Trophoblast cell (in vitro differentiated cells and primary cell): Measurements from ENCODE around the gene SIL1.
"Not testable (repeated sequence)": the region's sequence is repeated elsewhere in the genome, so short reads cannot be mapped to it uniquely, and the experiment has no call there.

Experiments used
- DNase-seq, 2 donors: peaks; one replicate each; pipeline ENCODE4 v3.0.0-alpha.2; 2016
- H2AFZ ChIP-seq: 2 replicates; pipeline ENCODE4 v1.6.1; 2013; ENCODE audit warnings: low read length, moderate library complexity, mild to moderate bottlenecking; ENCODE audit not compliant: insufficient read depth, poor library complexity
- H2AK5ac ChIP-seq: 2 replicates; pipeline ENCODE4 v1.6.1; 2013; ENCODE audit warnings: mild to moderate bottlenecking, low read length
- H2BK120ac ChIP-seq: 2 replicates; pipeline ENCODE4 v1.6.1; 2013; ENCODE audit warnings: low read length, mild to moderate bottlenecking, moderate library complexity; ENCODE audit not compliant: insufficient read depth, poor library complexity
- H2BK12ac ChIP-seq: 2 replicates; pipeline ENCODE4 v1.6.1; 2013; ENCODE audit warnings: mild to moderate bottlenecking, low read length, moderate library complexity
- H2BK5ac ChIP-seq: 2 replicates; pipeline ENCODE4 v1.6.1; 2013; ENCODE audit warnings: low read length, low read depth, moderate library complexity, mild to moderate bottlenecking; ENCODE audit not compliant: poor library complexity
- H3K14ac ChIP-seq: 2 replicates; pipeline ENCODE4 v1.6.1; 2013; ENCODE audit warnings: mild to moderate bottlenecking, low read length
- H3K18ac ChIP-seq: 2 replicates; pipeline ENCODE4 v1.6.1; 2013; ENCODE audit warnings: mild to moderate bottlenecking, low read length
- H3K23ac ChIP-seq: 2 replicates; pipeline ENCODE4 v1.6.1; 2013; ENCODE audit warnings: low read length
- H3K27ac ChIP-seq: 2 replicates; pipeline ENCODE4 v1.5.1; 2013; ENCODE audit warnings: low read depth, mild to moderate bottlenecking, inconsistent platforms, low read length, moderate library complexity
- H3K27me3 ChIP-seq: 2 replicates; pipeline ENCODE4 v1.6.1; 2013; ENCODE audit warnings: inconsistent platforms, mild to moderate bottlenecking, low read length, moderate library complexity; ENCODE audit not compliant: insufficient read depth
- H3K36me3 ChIP-seq, 2 experiments: 1 replicate in 1 of 2; 2 replicates in 1 of 2; pipeline ENCODE4 v1.6.1; 2013; ENCODE audit warnings: low read length in 2 of 2, mild to moderate bottlenecking in 2 of 2, moderate library complexity in 1 of 2; ENCODE audit not compliant: insufficient read depth in 2 of 2, control insufficient read depth in 1 of 2
- H3K4ac ChIP-seq: 2 replicates; pipeline ENCODE4 v1.6.1; 2013; ENCODE audit warnings: low read depth, mild to moderate bottlenecking, low read length, moderate library complexity
- H3K4me1 ChIP-seq, 2 experiments: 1 replicate in 1 of 2; 2 replicates in 1 of 2; pipeline ENCODE4 v1.6.1; 2013; ENCODE audit warnings: low read length in 2 of 2, mild to moderate bottlenecking in 2 of 2, moderate library complexity in 1 of 2; ENCODE audit not compliant: insufficient read depth in 2 of 2, control insufficient read depth in 1 of 2
- H3K4me2 ChIP-seq: 2 replicates; pipeline ENCODE4 v1.6.1; 2013; ENCODE audit warnings: inconsistent platforms, mild to moderate bottlenecking, low read length, moderate library complexity
- H3K4me3 ChIP-seq: 2 replicates; pipeline ENCODE4 v1.5.1; 2013; ENCODE audit warnings: mild to moderate bottlenecking, low read depth, low read length, inconsistent platforms
- H3K79me1 ChIP-seq: one replicate; pipeline ENCODE4 v1.6.1; 2013; ENCODE audit warnings: low read length
- H3K79me2 ChIP-seq: 2 replicates; pipeline ENCODE4 v1.6.1; 2013; ENCODE audit warnings: low read length, mild to moderate bottlenecking; ENCODE audit not compliant: control insufficient read depth, insufficient read depth, poor library complexity
- H3K9ac ChIP-seq: 2 replicates; pipeline ENCODE4 v1.6.1; 2013; ENCODE audit warnings: mild to moderate bottlenecking, low read length
- H3K9me3 ChIP-seq: 2 replicates; pipeline ENCODE4 v1.6.1; 2013; ENCODE audit warnings: low read depth, mild to moderate bottlenecking, control low read depth, inconsistent platforms, low read length; ENCODE audit not compliant: insufficient read depth
- H4K12ac ChIP-seq: 2 replicates; pipeline ENCODE4 v1.6.1; 2013; ENCODE audit warnings: low read depth, mild to moderate bottlenecking, low read length, moderate library complexity
- H4K8ac ChIP-seq: 2 replicates; pipeline ENCODE4 v1.6.1; 2013; ENCODE audit warnings: low read depth, mild to moderate bottlenecking, low read length, moderate library complexity
- H4K91ac ChIP-seq: one replicate; pipeline ENCODE4 v1.6.1; 2013; ENCODE audit warnings: low read depth, mild to moderate bottlenecking, low read length, moderate library complexity
- WGBS: extraction: QIAGEN DNeasy Blood & Tissue Kit; methylation state at CpG from one replicate; pipeline ENCODE4 v1.1.7; 2013; ENCODE audit warnings: missing lambda C conversion rate; ENCODE audit not compliant: insufficient read length, insufficient coverage; ENCODE audit errors: extremely low coverage; 5-methylcytosine and 5-hydroxymethylcytosine counted together

The SIL1 gene

GRCh38 chr5:139011156-139011555 lies 187.0 kb downstream of the SIL1 start:
- peak overlapping the region; percentile 87 for H4K12ac ChIP-seq
- H3K4me1 ChIP-seq, H3K27me3 ChIP-seq, H2BK120ac ChIP-seq, H2BK5ac ChIP-seq, H3K18ac ChIP-seq, H3K27ac ChIP-seq, H3K23ac ChIP-seq, H2AFZ ChIP-seq, H3K9ac ChIP-seq, H3K36me3 ChIP-seq, H2BK12ac ChIP-seq, H3K79me1 ChIP-seq, H3K79me2 ChIP-seq, H3K4ac ChIP-seq, H3K9me3 ChIP-seq, H2AK5ac ChIP-seq, DNase-seq: not testable (repeated sequence)
- H3K4me2 ChIP-seq, result peak overlapping the region; percentile 51
- H3K14ac ChIP-seq, result peak overlapping the region; percentile 56
- peak overlapping the region; percentile 65 for H4K8ac ChIP-seq
- WGBS, result no CpG with 5 or more reads among the region's 25 CpGs
- peak overlapping the region; percentile 80 for H4K91ac ChIP-seq
- H3K4me3 ChIP-seq, result peak overlapping the region; percentile 64

GRCh38 chr5:139004374-139005307 lies 193.5 kb downstream of the SIL1 start:
- no peak overlapping the region for H3K9ac ChIP-seq
- H2BK5ac ChIP-seq, result no peak overlapping the region

GRCh38 chr5:138999674-139000073 lies 198.5 kb downstream of the SIL1 start:
- Histone ChIP-seq H2BK120ac (no peak overlapping the region), H2AK5ac (no peak overlapping the region), H3K23ac (no peak overlapping the region), H3K18ac (no peak overlapping the region), H3K36me3 (no peaks in the 10 kb centered on the region), H4K91ac (no peak overlapping the region), H2AFZ (no peak overlapping the region), H3K9me3 (no peaks in the 10 kb centered on the region), H2BK12ac (no peak overlapping the region), H3K27me3 (no peaks in the 10 kb centered on the region), H4K8ac (no peak overlapping the region), H3K4me3 (no peak overlapping the region), H3K14ac (no peak overlapping the region), H3K27ac (no peak overlapping the region), H3K9ac (no peak overlapping the region), H3K4me2 (no peak overlapping the region), H4K12ac (no peak overlapping the region), H3K79me1 (no peaks in the 10 kb centered on the region), H3K4ac (no peak overlapping the region), H3K4me1 (no peaks in the 10 kb centered on the region), H2BK5ac (no peak overlapping the region), H3K79me2 (no peaks in the 10 kb centered on the region)
- DNase-seq, result no peak
- WGBS, result no CpG with 5 or more reads among the region's 1 CpG

More at GRCh38 chr5:139004374-139005307, 193.5 kb downstream of the SIL1 start:
- no peak overlapping the region for H4K91ac ChIP-seq
- no peak overlapping the region for H3K4me2 ChIP-seq
- no peak overlapping the region for H2AFZ ChIP-seq
- no peak overlapping the region for H3K14ac ChIP-seq
- no peak overlapping the region for H2AK5ac ChIP-seq
- no peak overlapping the region for H2BK12ac ChIP-seq
- no peak overlapping the region for H3K27ac ChIP-seq
- no peak overlapping the region for H3K4me3 ChIP-seq
- H2BK120ac ChIP-seq, result no peak overlapping the region
- H3K4ac ChIP-seq, result no peak overlapping the region
- WGBS, result no CpG with 5 or more reads among the region's 3 CpGs
- DNase-seq, result no peak
- H3K18ac ChIP-seq, result no peak overlapping the region
- no peaks in the 10 kb centered on the region for H3K4me1 ChIP-seq
- no peak overlapping the region for H4K8ac ChIP-seq
- H3K9me3 ChIP-seq, result no peaks in the 10 kb centered on the region
- no peak overlapping the region for H4K12ac ChIP-seq
- H3K23ac ChIP-seq, result no peak overlapping the region
- no peaks in the 10 kb centered on the region for H3K79me1 ChIP-seq
- H3K79me2 ChIP-seq, result no peaks in the 10 kb centered on the region
- no peaks in the 10 kb centered on the region for H3K27me3 ChIP-seq
- H3K36me3 ChIP-seq, result no peaks in the 10 kb centered on the region

GRCh38 chr5:138998521-138998920 lies 199.6 kb downstream of the SIL1 start:
- Histone ChIP-seq H2BK5ac (no peak overlapping the region), H3K4me2 (no peak overlapping the region), H3K23ac (no peak overlapping the region), H3K4me1 (no peaks in the 10 kb centered on the region), H4K8ac (no peak overlapping the region), H3K14ac (no peak overlapping the region), H2BK12ac (no peak overlapping the region), H3K9ac (no peak overlapping the region), H3K4me3 (no peak overlapping the region), H2AFZ (no peak overlapping the region), H3K79me2 (no peaks in the 10 kb centered on the region), H3K79me1 (no peaks in the 10 kb centered on the region), H4K91ac (no peak overlapping the region), H2AK5ac (no peak overlapping the region), H3K18ac (no peak overlapping the region), H3K4ac (no peak overlapping the region), H3K27ac (no peak overlapping the region), H3K9me3 (no peaks in the 10 kb centered on the region), H4K12ac (no peak overlapping the region), H2BK120ac (no peak overlapping the region), H3K27me3 (no peaks in the 10 kb centered on the region), H3K36me3 (no peaks in the 10 kb centered on the region)
- DNase-seq, result no peak
- no CpG with 5 or more reads among the region's 1 CpG for WGBS
